HepG2 (cell line): Measurements from ENCODE around the gene CTNNBL1.

ENCODE experiments used
- GRHL1 ChIP-seq: sonication (generic); formaldehyde crosslinking; conservative IDR thresholded peaks from 2 replicates; pipeline ENCODE4 v1.8.0; 2022; ENCODE audit warnings: missing genetic modification reagents
- RAD21 ChIP-seq: fragments of 450-650 bp; formaldehyde crosslinking; IDR thresholded peaks from 2 replicates; pipeline ENCODE4 v1.5.0; 2020; ENCODE audit warnings: mild to moderate bottlenecking

DNA sequence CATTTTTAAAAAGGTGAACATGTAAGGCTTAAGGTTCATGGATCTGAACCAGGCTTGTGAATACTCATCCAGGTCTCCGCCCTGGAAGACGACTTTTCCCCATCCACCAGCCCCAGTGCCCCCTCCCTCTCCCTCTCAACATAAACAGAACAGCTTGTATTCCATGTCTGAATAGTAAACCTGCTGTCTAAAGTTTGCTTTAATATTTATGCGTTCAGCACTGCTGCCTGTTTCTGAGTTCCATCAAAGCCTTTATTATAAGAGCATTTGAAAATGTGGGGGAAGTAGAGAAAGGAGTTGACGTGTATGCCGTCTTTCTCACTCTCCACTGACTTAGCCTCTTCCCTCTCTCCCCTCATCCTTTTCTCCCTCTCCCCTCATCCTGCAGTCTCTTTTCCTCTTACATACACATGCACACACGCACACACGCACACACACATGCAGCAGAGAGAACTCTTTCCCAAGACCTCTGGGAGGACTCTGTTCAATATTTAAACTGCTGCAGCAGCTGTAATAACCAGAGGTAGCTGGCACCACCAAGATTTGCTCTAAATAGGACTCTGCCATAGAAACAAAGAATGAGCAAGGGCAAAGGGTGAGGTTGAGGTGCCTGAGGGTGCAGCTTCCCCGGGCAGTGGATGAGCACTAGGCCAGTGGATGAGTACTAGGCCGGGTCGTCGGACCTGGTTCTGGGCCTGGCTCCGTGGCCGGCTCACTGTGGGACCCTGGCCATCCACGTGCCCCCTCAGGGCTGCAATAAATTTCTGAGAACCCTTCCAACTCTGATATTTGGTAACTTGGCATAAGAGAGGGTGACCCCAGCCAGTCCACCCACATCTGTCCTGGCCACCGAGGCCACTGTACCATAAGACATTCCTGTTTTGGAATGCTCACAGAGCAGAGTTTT is 173.7 kb downstream of the CTNNBL1 start:
- TF ChIP-seq RAD21 (CRISPR knock-in tag) (no peak), GRHL1 (no peak)
